Osteoblast (primary cell): ENCODE results near the gene CDC34. TPM values are rescaled to one million over a fixed set of nuclear protein-coding genes. Genes with fewer than 3 reads are reported as not detected.

Source experiments
- DNase-seq: peaks from one replicate; pipeline ENCODE4 v3.0.0; 2011; ENCODE audit warnings: low spot score, mixed read lengths; ENCODE audit not compliant: insufficient read length; ENCODE audit errors: missing footprints
- H2AFZ ChIP-seq: 2 replicates; pipeline ENCODE4 v1.6.0; 2011; ENCODE audit warnings: mild to moderate bottlenecking, low read length
- H3K27ac ChIP-seq: 2 replicates; pipeline ENCODE4 v1.5.1; 2011; ENCODE audit warnings: mild to moderate bottlenecking, low read depth, low read length, moderate library complexity
- H3K27me3 ChIP-seq: 2 replicates; pipeline ENCODE4 v1.6.0; 2012; ENCODE audit warnings: mild to moderate bottlenecking, control low read depth, inconsistent platforms, low read length, moderate library complexity; ENCODE audit not compliant: insufficient read depth
- H3K36me3 ChIP-seq: 2 replicates; pipeline ENCODE4 v1.5.1; 2011; ENCODE audit warnings: mild to moderate bottlenecking, low read length, control low read depth, moderate library complexity; ENCODE audit not compliant: insufficient read depth
- H3K4me1 ChIP-seq: 2 replicates; pipeline ENCODE4 v1.5.1; 2011; ENCODE audit warnings: mild to moderate bottlenecking, low read length, control low read depth, moderate library complexity; ENCODE audit not compliant: insufficient read depth
- H3K4me2 ChIP-seq: 2 replicates; pipeline ENCODE4 v1.6.0; 2011; ENCODE audit warnings: mild to moderate bottlenecking, low read length; ENCODE audit not compliant: insufficient read depth
- H3K4me3 ChIP-seq: fragments of 200-600 bp; sonication (generic); 3 replicates; pipeline ENCODE4 v1.5.1; 2012; ENCODE audit warnings: mild to moderate bottlenecking, low read length, inconsistent platforms; ENCODE audit not compliant: insufficient read depth
- H3K79me2 ChIP-seq: 2 replicates; pipeline ENCODE4 v1.6.0; 2012; ENCODE audit warnings: mild to moderate bottlenecking, low read length, control low read depth, inconsistent platforms; ENCODE audit not compliant: insufficient read depth
- H3K9me3 ChIP-seq: 2 replicates; pipeline ENCODE4 v1.5.1; 2011; ENCODE audit warnings: low read depth, low read length, control low read depth
- H4K20me1 ChIP-seq: 2 replicates; pipeline ENCODE4 v1.6.0; 2012; ENCODE audit warnings: mild to moderate bottlenecking, low read length, control low read depth; ENCODE audit not compliant: insufficient read depth
- CTCF ChIP-seq: IDR thresholded peaks from 2 replicates; pipeline ENCODE4 v1.5.1; 2011; ENCODE audit warnings: mild to moderate bottlenecking, low read depth, low read length, moderate library complexity; ENCODE audit errors: extremely low read depth
- total RNA-seq: library from RNA; depleted of rRNA; stranded (reverse); fragments of >200 nt; gene quantifications from 2 replicates; pipeline ENCODE4 v1.2.3, GENCODE V29; 2012

The CDC34 gene
- total RNA-seq, 1 donor: 32.9 TPM

- H3K27ac ChIP-seq: peak overlapping the region; percentile 65
- peak; percentile 97 for DNase-seq
These were observed 42.0 kb upstream of the CDC34 start for GRCh38 chr19:489418-490196.

GRCh38 chr19:491146-491741 is 40.3 kb upstream of the CDC34 start:
- Histone ChIP-seq H3K9me3 (no peaks in the 10 kb centered on the region), H3K4me3 (no peak overlapping the region), H2AFZ (no peak overlapping the region), H3K79me2 (no peaks in the 10 kb centered on the region), H3K27ac (no peak overlapping the region), H3K4me1 (peaks cover 6% of the 10 kb centered on the region), H3K4me2 (no peak overlapping the region), H3K36me3 (no peaks in the 10 kb centered on the region), H3K27me3 (no peaks in the 10 kb centered on the region), H4K20me1 (no peaks in the 10 kb centered on the region)
- no peak for TF ChIP-seq CTCF
- DNase-seq: peak; percentile 37

More at GRCh38 chr19:489418-490196, 42.0 kb upstream of the CDC34 start:
- TF ChIP-seq CTCF: no peak
- Histone ChIP-seq H3K79me2 (no peaks in the 10 kb centered on the region), H4K20me1 (no peaks in the 10 kb centered on the region), H3K9me3 (no peaks in the 10 kb centered on the region), H3K27me3 (peaks cover 2% of the 10 kb centered on the region), H3K36me3 (no peaks in the 10 kb centered on the region), H3K4me3 (peak overlapping the region; percentile 88), H2AFZ (peak overlapping the region; percentile 83), H3K4me2 (peak overlapping the region; percentile 89), H3K4me1 (peaks cover 14% of the 10 kb centered on the region)

GRCh38 chr19:492091-492531 is 39.4 kb upstream of the CDC34 start:
- H3K79me2 ChIP-seq: no peaks in the 10 kb centered on the region
- no peak overlapping the region for H3K27ac ChIP-seq
- H3K9me3 ChIP-seq: no peaks in the 10 kb centered on the region

More at GRCh38 chr19:492091-492531, 39.4 kb upstream of the CDC34 start:
- Histone ChIP-seq H2AFZ (no peak overlapping the region), H3K36me3 (no peaks in the 10 kb centered on the region), H3K4me1 (peaks cover 6% of the 10 kb centered on the region), H4K20me1 (no peaks in the 10 kb centered on the region), H3K27me3 (no peaks in the 10 kb centered on the region), H3K4me2 (no peak overlapping the region), H3K4me3 (no peak overlapping the region)
- TF ChIP-seq CTCF: no peak
- peak; percentile 80 for DNase-seq
